K562 (cell line): Measurements from ENCODE around the gene RRH. TPM values are rescaled to one million over a fixed set of nuclear protein-coding genes. Genes with fewer than 3 reads are reported as not detected.
A peak's percentile ranks its signal among the peaks of the same experiment; 100 is the strongest.

Experiments used
- BACH1 ChIP-seq: fragments of 200-800 bp; sonication (Bioruptor generic); IDR thresholded peaks from 2 replicates; pipeline ENCODE4 v1.6.1; 2016; ENCODE audit warnings: missing genetic modification characterization, missing compliant biosample characterization
- DACH1 ChIP-seq: fragments of 450-650 bp; IDR thresholded peaks from 2 replicates; pipeline ENCODE4 v1.6.1; 2018; ENCODE audit not compliant: partially characterized antibody
- ESRRB ChIP-seq: fragments of 250-450 bp; sonication (Bioruptor Pico); IDR thresholded peaks from 2 replicates; pipeline ENCODE4 v1.5.0; 2020; ENCODE audit warnings: mild to moderate bottlenecking, moderate library complexity, borderline replicate concordance
- NFATC3 ChIP-seq: fragments of 450-650 bp; IDR thresholded peaks from 2 replicates; pipeline ENCODE4 v1.6.1; 2017; ENCODE audit warnings: mild to moderate bottlenecking
- NR0B1 ChIP-seq: fragments of 450-650 bp; IDR thresholded peaks from one replicate; pipeline ENCODE4 v1.6.1; 2018; ENCODE audit warnings: mild to moderate bottlenecking, moderate library complexity; ENCODE audit not compliant: partially characterized antibody
- POLR2AphosphoS2 ChIP-seq: IDR thresholded peaks from 2 replicates; pipeline ENCODE4 v1.6.1; 2012; ENCODE audit warnings: low read length, improper control_type of control experiment
- PRDM10 ChIP-seq: fragments of 450-650 bp; IDR thresholded peaks from 2 replicates; pipeline ENCODE4 v1.6.1; 2018; ENCODE audit not compliant: partially characterized antibody
- PYGO2 ChIP-seq: fragments of 450-650 bp; IDR thresholded peaks from 2 replicates; pipeline ENCODE4 v1.6.1; 2016; ENCODE audit warnings: mild to moderate bottlenecking, missing genetic modification characterization, moderate library complexity, missing compliant biosample characterization
- RBM25 ChIP-seq: fragments of 200-400 bp; formaldehyde crosslinking; IDR thresholded peaks from 2 replicates; pipeline ENCODE4 v1.6.1; 2018; ENCODE audit warnings: low read length, low read depth, moderate library complexity; ENCODE audit not compliant: severe bottlenecking
- RCOR1 ChIP-seq, 2 experiments: IDR thresholded peaks; 2 replicates each; pipeline ENCODE4 v1.6.1; 2012; ENCODE audit warnings: low read depth in 2 of 2, low read length in 2 of 2, borderline replicate concordance in 1 of 2, improper control_type of control experiment in 1 of 2
- SETDB1 ChIP-seq: IDR thresholded peaks from one replicate; pipeline ENCODE4 v1.6.1; 2012; ENCODE audit warnings: low read length, control low read depth, inconsistent platforms
- STAT5A ChIP-seq: IDR thresholded peaks from 2 replicates; pipeline ENCODE4 v1.6.1; 2012; ENCODE audit warnings: low read length, inconsistent platforms, borderline replicate concordance
- TEAD2 ChIP-seq: fragments of 450-650 bp; IDR thresholded peaks from 2 replicates; pipeline ENCODE4 v1.6.1; 2016; ENCODE audit warnings: missing genetic modification characterization, control low read depth, missing compliant biosample characterization
- ZKSCAN8 ChIP-seq: fragments of 200-800 bp; sonication (Bioruptor generic); IDR thresholded peaks from 2 replicates; pipeline ENCODE4 v1.6.1; 2016; ENCODE audit warnings: missing genetic modification characterization, missing compliant biosample characterization
- ZNF197 ChIP-seq: fragments of 200-800 bp; sonication (Bioruptor generic); IDR thresholded peaks from 2 replicates; pipeline ENCODE4 v1.6.1; 2016; ENCODE audit warnings: low read depth, missing genetic modification characterization, missing compliant biosample characterization
- ZNF3 ChIP-seq: fragments of 250-450 bp; sonication (Bioruptor Pico); IDR thresholded peaks from 2 replicates; pipeline ENCODE4 v1.5.0; 2021; ENCODE audit warnings: mild to moderate bottlenecking, moderate library complexity
- ZNF311 ChIP-seq: fragments of 250-450 bp; sonication (Bioruptor Pico); IDR thresholded peaks from 2 replicates; pipeline ENCODE4 v1.4.0; 2020; ENCODE audit warnings: mild to moderate bottlenecking, moderate library complexity
- polyA plus RNA-seq, 8 experiments: library from polyadenylated mRNA; depleted of rRNA in 4 of 8; stranded (reverse) in 5 of 8; unstranded in 3 of 8; fragments of >200 nt; fragmentation: Nextera tagmentation in 2 of 8; fragmentation: Illumina TruSeq in 1 of 8; extraction: Ambion mirVana in 2 of 8; extraction: Trizol in 1 of 8; gene quantifications; 2 replicates each; pipeline versions ENCODE4 v1.2.1 to v1.2.3, GENCODE V29; 2011 to 2014; ENCODE audit warnings: inconsistent platforms in 1 of 8, missing spikeins in 1 of 8
- total RNA-seq, 7 experiments: library from RNA; depleted of rRNA in 6 of 7; stranded (reverse); fragments of >200 nt in 6 of 7; fragmentation: Illumina TruSeq in 2 of 7; extraction: Trizol in 2 of 7; gene quantifications; 2 replicates each; pipeline versions ENCODE4 v1.2.1 to v1.2.3, GENCODE V29; 2011 to 2021; ENCODE audit warnings: low replicate concordance in 1 of 7
- TF ChIP-seq, protein P1 (sequence below): fragments of 250-450 bp; sonication (Bioruptor Pico); IDR thresholded peaks from 2 replicates; pipeline ENCODE4 v1.4.0; 2020
- TF ChIP-seq, protein P2 (sequence below): IDR thresholded peaks from 2 replicates; pipeline ENCODE4 v1.6.1; 2011; ENCODE audit warnings: borderline replicate concordance, low read depth, mild to moderate bottlenecking, moderate library complexity, low read length; ENCODE audit not compliant: insufficient read depth, poor library complexity, severe bottlenecking

Gene RRH
- total and polyA plus RNA-seq, 9 of the 15 experiments (the other 6 are each of a cell fraction or from before 2014, with no cell fraction given): 0.04 to 0.31 (median 0.12) TPM; not detected in 3

DNA sequence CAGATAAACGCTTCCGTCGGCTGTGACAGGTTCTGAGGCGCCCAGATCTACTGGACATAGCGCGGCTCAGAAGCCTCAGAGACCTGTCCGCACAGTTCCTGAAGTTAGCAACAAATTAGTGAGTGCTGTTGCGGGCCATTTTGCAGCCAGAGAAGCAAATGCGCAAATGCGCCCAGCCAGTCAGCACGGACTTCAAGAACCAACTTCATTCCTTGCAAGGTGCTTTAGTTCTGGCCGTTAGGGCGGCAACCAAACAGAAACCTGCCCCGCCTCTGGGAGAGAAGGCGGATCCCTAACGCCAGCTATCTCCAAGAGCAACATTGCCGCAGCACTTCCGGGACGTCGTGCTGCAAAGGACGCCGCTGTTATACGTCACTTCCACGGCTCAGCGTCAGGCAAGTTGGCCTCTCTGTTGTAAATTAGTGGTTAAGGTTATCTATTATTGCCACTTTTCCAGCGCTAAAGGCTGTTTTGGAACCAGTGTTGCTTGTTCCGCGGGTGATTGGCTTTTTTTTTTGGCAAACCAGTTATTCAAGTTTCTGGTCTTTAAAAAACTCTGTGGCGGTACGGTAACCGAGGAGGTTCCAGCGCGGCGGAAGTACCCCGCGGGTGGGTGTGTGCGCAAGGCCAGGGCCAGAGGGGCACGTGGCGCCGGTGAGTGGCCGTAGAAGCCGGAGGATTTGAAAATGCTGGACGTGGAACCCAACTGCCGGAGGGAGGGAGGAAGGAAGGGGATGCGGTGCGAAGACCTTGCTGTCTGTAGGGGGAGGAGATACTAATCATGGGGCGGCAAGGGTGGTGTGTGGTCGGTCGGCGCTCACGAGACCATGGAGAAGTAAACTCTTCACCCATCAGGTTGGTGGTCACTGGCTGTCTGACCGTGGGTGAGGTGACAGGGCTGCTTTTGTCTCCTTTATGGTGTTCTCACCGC is 12.4 kb upstream of the RRH start, which contains the start of gene GAR1 (continued):
- TF ChIP-seq RCOR1 (IDR thresholded peaks at IDR 0.05; ENCODE audit: borderline replicate concordance in 1 of 2, low read depth in 2 of 2, low read length in 2 of 2) (peak in 1 of 2 experiments; percentile 61; a peak in 1 of 4 replicates), ESRRB (CRISPR knock-in tag) (no peak), PYGO2 (no peak), ZNF311 (CRISPR knock-in tag) (no peak), DACH1 (no peak), RBM25 (no peak), TEAD2 (tag) (no peak), POLR2AphosphoS2 (no peak), PRDM10 (peak; percentile 19), NR0B1 (no peak), ZNF197 (CRISPR knock-in tag) (no peak), SETDB1 (no peak), NFATC3 (no peak), BACH1 (tag) (no peak), ZKSCAN8 (no peak), ZNF3 (CRISPR knock-in tag) (no peak), STAT5A (no peak)
- TF ChIP-seq, protein P1, sequence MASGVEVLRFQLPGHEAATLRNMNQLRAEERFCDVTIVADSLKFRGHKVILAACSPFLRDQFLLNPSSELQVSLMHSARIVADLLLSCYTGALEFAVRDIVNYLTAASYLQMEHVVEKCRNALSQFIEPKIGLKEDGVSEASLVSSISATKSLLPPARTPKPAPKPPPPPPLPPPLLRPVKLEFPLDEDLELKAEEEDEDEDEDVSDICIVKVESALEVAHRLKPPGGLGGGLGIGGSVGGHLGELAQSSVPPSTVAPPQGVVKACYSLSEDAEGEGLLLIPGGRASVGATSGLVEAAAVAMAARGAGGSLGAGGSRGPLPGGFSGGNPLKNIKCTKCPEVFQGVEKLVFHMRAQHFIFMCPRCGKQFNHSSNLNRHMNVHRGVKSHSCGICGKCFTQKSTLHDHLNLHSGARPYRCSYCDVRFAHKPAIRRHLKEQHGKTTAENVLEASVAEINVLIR: peak; percentile 91
- TF ChIP-seq, protein P2, sequence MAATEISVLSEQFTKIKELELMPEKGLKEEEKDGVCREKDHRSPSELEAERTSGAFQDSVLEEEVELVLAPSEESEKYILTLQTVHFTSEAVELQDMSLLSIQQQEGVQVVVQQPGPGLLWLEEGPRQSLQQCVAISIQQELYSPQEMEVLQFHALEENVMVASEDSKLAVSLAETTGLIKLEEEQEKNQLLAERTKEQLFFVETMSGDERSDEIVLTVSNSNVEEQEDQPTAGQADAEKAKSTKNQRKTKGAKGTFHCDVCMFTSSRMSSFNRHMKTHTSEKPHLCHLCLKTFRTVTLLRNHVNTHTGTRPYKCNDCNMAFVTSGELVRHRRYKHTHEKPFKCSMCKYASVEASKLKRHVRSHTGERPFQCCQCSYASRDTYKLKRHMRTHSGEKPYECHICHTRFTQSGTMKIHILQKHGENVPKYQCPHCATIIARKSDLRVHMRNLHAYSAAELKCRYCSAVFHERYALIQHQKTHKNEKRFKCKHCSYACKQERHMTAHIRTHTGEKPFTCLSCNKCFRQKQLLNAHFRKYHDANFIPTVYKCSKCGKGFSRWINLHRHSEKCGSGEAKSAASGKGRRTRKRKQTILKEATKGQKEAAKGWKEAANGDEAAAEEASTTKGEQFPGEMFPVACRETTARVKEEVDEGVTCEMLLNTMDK: no peak
